GM12872 (cell line): ENCODE results near the gene DENND5B.

Experiments used
- TF ChIP-seq, protein P1 (sequence below): IDR thresholded peaks from 3 replicates; pipeline ENCODE4 v1.5.1; 2011; ENCODE audit warnings: low read depth, mild to moderate bottlenecking, low read length, moderate library complexity; ENCODE audit not compliant: insufficient read depth

DENND5B gene

DNA sequence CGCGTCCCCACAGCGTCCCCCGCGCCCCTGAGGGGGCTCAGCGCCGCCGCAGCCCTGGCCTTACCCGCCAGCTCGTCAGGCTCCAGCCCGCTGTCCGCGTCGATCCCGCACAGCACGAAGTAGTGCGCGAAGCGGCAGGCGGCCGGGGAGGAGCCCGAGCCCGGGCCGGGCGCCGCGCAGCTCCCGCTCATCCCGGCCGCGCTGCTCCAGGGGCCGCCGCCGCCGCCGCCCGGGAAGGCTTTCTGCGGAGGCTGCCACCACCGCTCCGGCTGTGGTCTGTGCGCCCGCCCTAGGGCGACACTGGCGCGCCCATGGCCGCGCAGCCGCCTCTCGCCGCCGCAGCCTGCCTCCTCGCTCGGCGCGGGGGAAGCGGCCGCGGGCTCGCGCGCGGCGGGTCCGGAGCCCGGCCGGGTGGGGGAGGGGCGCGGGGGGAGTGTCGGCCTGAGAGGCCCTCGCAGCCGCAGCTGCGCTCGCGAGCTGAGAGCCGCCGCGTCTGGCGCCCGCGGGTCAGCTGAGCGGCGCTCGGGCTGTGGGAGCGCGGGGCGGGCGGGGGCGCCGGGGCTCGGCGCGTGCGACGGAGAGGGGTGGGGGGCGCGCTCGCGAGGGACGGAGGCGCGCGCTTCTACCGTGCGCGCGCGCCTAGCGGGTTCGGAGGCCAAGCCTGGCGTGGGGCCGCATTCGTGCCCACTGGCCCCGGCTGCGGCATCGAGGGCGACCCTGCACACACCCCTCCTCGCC, at the start of gene DENND5B:
DENND5B (minus strand) TSS at position 495 of the 738 bp plus-strand sequence; CDS start at position 191, 304 bp downstream.
- TF ChIP-seq, protein P1, sequence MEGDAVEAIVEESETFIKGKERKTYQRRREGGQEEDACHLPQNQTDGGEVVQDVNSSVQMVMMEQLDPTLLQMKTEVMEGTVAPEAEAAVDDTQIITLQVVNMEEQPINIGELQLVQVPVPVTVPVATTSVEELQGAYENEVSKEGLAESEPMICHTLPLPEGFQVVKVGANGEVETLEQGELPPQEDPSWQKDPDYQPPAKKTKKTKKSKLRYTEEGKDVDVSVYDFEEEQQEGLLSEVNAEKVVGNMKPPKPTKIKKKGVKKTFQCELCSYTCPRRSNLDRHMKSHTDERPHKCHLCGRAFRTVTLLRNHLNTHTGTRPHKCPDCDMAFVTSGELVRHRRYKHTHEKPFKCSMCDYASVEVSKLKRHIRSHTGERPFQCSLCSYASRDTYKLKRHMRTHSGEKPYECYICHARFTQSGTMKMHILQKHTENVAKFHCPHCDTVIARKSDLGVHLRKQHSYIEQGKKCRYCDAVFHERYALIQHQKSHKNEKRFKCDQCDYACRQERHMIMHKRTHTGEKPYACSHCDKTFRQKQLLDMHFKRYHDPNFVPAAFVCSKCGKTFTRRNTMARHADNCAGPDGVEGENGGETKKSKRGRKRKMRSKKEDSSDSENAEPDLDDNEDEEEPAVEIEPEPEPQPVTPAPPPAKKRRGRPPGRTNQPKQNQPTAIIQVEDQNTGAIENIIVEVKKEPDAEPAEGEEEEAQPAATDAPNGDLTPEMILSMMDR, result no peak

DNA sequence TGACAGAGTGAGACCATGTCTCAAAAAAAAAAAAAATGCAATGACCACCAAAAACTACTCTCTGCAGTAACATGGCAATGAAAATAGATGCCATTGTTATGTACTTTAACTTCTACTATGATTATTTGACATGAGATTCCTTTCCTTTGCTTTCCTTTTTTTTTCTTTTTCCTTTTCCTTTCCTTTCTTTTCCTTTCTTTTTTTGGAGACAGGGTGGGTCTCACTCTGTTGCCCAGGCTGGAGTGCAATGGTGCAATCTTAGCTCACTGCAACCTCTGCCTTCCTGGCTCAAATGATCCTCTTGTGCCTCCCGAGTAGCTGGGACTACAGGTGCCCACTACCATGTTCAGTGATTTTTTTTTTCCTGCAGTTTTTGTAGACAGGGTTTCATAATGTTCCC, 43.7 kb upstream of the DENND5B start:
- TF ChIP-seq, protein P1, result no peak

DNA sequence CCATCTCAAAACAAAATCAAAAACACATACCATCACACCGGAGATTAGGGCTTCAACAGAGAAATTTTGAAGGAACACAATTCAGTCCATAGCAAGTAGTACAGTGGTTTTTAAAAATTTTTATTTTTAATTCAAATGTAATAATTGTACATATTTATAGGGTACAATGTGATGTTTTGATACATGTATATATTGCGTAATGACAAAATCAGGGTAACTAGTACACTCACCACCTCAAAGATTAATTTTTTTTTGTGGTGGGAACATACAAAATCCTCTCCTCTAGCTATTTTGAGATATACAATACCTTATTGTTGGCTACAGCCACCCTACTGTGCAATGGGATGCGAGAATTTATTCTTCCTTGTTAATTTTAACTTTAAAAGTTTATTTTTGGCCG, 42.5 kb upstream of the DENND5B start:
- TF ChIP-seq, protein P1, result no peak

DNA sequence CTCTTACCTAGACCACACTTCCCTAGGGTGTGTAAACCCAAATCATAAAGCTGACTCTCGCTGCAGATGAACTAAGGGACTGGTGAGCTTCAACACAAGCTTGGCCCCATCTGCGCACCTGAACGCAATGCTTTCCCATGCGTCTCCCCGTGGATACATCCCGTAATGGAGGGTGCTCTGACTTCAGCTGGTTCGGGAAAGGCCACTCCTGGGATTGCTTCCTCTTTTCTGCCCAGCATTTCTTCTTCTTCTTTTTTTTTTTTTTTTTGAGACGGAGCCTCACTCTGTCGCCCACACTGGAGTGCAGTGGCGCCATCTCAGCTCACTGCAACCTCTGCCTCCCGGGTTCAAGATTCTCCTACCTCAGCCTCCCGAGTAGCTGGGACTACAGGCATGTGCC, 40.9 kb upstream of the DENND5B start:
- TF ChIP-seq, protein P1, result no peak

DNA sequence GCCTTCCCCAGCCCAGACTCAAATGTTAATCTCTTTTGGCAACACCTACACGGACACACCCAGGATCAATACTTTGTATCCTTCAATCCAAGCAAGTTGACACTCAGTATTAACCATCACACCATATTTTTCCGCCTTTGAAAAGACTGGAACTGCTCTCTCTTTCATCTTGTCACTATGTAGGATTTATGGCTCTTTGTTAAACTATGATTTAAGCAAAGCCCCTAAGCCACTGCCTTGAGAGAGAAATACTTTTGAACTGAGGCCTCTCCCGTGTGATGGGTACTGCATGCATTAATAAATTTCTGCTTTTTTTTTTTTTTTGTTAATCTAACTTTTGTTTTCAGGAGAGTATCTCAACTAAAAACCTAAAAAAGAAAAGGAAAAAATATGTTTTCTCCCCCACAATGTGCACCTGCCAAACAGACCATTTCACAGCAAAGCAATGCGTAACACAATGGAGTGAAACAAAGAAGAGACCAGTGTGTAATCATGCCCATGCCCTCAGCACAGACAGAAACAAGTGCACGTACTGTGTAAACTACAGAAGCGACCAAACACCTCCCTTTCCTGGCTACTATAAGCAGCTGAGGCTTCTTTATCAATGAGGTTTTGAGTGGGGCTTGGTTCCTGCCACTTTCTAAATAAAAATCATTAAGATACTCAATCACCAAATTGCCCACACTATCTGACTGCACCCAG, 40.2 kb upstream of the DENND5B start:
- TF ChIP-seq, protein P1, result no peak

DNA sequence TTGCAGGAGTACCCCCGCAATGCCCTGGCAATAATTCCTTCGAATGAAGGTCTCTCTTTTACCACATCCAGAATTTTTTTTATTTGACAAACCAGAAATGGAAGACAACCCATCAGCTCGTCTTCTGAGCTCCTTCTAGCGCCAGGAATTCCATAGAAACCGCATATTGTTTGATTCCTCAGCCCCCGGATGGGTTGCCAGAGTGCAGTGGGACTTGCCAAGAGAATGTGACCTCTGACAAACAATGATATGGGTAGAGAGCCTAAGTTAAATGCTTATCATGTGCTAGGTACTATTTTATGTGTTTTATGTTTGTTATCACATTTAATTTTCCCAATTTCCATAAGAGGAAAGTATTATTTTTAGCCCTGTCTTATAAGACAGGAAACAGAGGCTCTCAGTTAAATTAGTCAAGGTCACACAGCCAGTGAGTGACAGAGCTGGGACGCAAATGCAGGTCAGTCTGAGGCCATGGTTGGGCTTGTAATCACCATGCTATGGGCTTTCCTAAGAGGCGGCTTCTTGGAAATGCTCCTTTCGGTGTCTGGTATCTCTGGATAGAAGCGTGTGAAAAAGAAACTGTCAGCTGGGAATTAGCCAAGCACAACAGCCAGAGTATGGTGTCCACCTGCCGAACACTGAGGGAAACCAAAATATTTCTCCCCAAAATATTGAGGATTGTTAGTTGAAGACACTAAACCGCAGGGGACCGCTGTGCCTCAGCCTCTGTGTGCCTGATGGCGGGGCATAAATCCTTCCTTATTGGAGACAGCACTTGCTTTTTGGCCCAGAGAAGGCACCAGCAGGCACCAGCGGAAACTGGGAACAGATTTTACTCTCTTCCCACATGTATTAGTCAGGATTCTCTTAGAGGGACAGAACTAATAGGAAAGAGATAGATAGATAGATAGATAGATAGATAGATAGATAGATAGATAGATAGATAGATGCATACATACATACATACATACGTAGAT, 39.1 kb upstream of the DENND5B start:
- TF ChIP-seq, protein P1, result no peak
